Brain microvascular endothelial cell (primary cell): Measurements from ENCODE around the gene SPC25.

Experiments used
- DNase-seq: peaks from one replicate; pipeline ENCODE4 v3.0.0-alpha.2; 2020
- H3K27ac ChIP-seq: fragments of 250-450 bp; sonication (Bioruptor Pico); 2 replicates; pipeline ENCODE4 v1.5.1; 2020; ENCODE audit warnings: mild to moderate bottlenecking, moderate library complexity
- H3K27me3 ChIP-seq: fragments of 250-450 bp; sonication (Bioruptor Pico); replicated peaks from 2 replicates; pipeline ENCODE4 v1.5.1; 2020; ENCODE audit warnings: mild to moderate bottlenecking
- H3K36me3 ChIP-seq: fragments of 250-450 bp; sonication (Bioruptor Pico); replicated peaks from 2 replicates; pipeline ENCODE4 v1.5.1; 2020; ENCODE audit warnings: mild to moderate bottlenecking
- H3K4me3 ChIP-seq: 2 replicates; pipeline ENCODE4 v1.5.1; 2011; ENCODE audit warnings: low read depth, mild to moderate bottlenecking, control low read depth, low read length, moderate library complexity
- CTCF ChIP-seq: IDR thresholded peaks from 2 replicates; pipeline ENCODE4 v1.5.1; 2011; ENCODE audit warnings: low read depth, mild to moderate bottlenecking, moderate library complexity, low read length, control low read depth, inconsistent platforms; ENCODE audit errors: missing control alignments
- in situ Hi-C: cut with HindIII; loops from 2 replicates; pipeline ENCODE4 v1.10.0; 2017; ENCODE audit warnings: low sequenced_read_pairs, low pct_ligation_motif_present

Gene SPC25

GRCh38 chr2:168830958-168831357 lies 59.3 kb downstream of the SPC25 start:
- no peaks in the 10 kb centered on the region for H3K27me3 ChIP-seq
- in situ Hi-C loops, result no loop called here

GRCh38 chr2:168825126-168825525 lies 65.1 kb downstream of the SPC25 start:
- no peak for DNase-seq
- Histone ChIP-seq H3K36me3 (no peaks in the 10 kb centered on the region), H3K4me3 (no peak overlapping the region), H3K27me3 (no peaks in the 10 kb centered on the region), H3K27ac (no peak overlapping the region)
- no peak for TF ChIP-seq CTCF
- in situ Hi-C loops, result no loop called here

More at GRCh38 chr2:168830958-168831357, 59.3 kb downstream of the SPC25 start:
- no peak for DNase-seq
- TF ChIP-seq CTCF, result no peak
- Histone ChIP-seq H3K4me3 (no peak overlapping the region), H3K27ac (no peak overlapping the region), H3K36me3 (no peaks in the 10 kb centered on the region)

- DNase-seq, result no peak
- in situ Hi-C loops, result no loop called here
- H3K27me3 ChIP-seq, result no peaks in the 10 kb centered on the region
- no peak overlapping the region for H3K27ac ChIP-seq
- no peaks in the 10 kb centered on the region for H3K36me3 ChIP-seq
- H3K4me3 ChIP-seq, result no peak overlapping the region
- no peak for TF ChIP-seq CTCF
Observed at GRCh38 chr2:168821992-168822391, 68.2 kb downstream of the SPC25 start.

GRCh38 chr2:168821577-168821976 lies 68.7 kb downstream of the SPC25 start:
- Histone ChIP-seq H3K27ac (no peak overlapping the region), H3K36me3 (no peaks in the 10 kb centered on the region), H3K4me3 (no peak overlapping the region), H3K27me3 (no peaks in the 10 kb centered on the region)
- in situ Hi-C loops, result no loop called here
- DNase-seq, result no peak
- TF ChIP-seq CTCF, result no peak
